NCI-H1092 treated with DMSO at 0.1 percent for 48 hours (cell line): ENCODE data around the gene METTL26.
"Not testable (repeated sequence)": the region's sequence is repeated elsewhere in the genome, so short reads cannot be mapped to it uniquely, and the experiment has no call there.

Experiments used
- DNase-seq: peaks from one replicate; lab custom pipeline; 2025; lab: John Stamatoyannopoulos, UW

METTL26 gene

DNA sequence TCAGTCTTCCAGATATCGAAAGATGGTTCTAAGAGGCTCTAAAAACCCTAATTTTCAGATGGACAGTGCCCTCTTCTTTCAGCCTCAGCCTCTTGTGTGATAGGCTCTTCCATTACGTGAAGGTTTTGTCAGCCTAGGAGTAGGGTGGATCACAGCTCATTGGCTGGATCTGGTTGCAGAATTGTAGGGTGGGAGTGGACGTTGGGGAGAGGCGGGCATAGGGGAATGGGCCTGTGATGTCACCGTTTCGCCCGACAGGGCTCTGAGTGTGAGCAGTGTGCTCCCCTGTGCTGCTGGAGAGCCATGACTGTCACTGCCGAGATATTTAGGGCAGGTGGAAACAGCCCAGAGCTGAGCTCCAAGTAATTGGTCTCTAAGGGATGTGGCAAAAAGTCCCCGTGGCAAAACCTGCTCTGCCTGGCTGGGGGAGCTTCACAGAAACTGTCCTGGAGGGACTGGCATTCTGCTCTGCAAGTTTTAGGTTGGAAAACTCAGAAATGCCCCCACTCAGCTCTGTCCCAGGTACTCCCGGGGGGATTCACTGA, 11.5 kb downstream of the METTL26 start:
- no peak for DNase-seq

DNA sequence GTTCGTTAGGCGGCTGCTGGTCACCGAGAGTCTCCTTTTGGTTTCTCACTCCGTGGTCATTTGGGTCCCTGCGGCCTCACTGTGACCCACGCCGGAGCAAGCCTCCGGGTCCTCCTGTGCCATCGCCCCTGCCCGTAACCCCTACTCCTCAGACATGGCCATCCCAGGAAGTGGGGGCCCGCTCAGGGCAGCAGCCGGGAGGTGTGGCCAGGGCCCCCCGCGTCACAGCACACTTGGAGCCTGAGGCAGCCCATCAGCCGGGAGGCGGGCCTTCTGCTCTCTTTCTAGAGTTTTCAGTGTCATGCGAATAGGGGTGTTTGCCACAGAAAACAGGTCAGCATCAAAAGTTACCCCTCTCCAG, 13.2 kb downstream of the METTL26 start:
- DNase-seq = no peak

DNA sequence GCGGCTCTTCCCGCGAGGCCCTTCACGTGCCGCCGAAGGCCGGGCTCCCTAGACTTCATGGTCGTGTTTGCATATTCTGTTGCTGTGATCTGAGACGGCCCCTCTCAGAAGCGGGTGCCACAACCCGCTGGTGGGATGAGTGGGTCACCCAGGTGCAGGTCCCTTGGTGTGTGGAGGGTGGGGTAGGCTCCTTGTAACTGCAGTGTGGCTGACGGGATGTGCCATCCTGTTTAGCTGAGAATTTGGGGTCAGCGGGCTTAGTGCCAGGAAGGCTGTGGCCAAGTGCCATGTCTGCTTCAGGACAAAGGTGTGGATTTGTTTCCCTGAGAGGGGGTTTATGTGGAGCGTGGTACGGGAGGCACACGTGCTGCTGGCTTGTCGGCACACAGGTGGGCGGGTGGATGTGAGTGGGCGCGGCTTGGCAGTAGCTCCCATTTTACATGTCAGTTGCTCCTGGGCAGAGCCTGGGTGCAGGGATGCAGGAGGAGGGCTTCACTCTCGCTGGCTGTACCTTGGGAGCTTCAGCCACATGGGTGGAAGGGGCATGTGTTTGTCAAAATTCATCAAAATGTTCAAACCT, 14.5 kb downstream of the METTL26 start:
- DNase-seq = peak; percentile 55

DNA sequence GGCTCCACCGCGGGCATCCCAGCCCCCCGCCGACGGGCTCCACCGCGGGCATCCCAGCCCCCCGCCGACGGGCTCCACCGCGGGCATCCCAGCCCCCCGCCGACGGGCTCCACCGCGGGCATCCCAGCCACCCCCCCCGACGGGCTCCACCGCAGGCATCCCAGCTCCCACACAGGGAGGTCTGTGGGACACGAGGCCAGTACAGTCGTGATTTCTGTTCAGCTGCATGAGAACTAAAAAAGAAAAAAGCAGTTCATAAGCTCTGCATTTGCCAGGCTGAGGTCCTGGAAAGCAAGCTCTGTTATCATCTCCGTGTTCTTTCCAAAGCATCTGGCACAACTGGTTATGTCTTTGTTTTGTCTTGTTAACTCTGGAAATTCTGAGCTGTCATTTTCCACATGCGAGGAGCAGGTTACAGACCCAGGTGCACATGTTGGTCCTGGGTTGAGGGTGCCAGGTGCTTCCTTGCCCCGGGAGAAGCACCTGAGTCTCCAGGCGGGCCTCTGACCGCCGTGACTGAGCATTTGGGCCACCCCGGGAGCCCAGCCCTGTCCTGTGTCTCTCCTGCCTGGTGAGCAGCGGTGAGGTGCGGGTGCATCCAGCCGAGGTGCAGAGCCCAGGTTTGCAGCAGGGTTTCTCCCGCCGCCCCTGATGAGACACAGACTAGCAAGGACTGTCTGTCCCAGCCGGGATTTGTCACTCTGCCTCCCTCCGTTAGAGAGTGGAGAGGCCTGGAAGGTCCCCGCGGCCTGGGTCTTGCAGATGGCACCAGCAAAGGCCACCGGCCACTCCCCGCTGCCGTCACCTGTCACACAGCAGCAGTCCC, 15.2 kb downstream of the METTL26 start:
- no peak for DNase-seq

DNA sequence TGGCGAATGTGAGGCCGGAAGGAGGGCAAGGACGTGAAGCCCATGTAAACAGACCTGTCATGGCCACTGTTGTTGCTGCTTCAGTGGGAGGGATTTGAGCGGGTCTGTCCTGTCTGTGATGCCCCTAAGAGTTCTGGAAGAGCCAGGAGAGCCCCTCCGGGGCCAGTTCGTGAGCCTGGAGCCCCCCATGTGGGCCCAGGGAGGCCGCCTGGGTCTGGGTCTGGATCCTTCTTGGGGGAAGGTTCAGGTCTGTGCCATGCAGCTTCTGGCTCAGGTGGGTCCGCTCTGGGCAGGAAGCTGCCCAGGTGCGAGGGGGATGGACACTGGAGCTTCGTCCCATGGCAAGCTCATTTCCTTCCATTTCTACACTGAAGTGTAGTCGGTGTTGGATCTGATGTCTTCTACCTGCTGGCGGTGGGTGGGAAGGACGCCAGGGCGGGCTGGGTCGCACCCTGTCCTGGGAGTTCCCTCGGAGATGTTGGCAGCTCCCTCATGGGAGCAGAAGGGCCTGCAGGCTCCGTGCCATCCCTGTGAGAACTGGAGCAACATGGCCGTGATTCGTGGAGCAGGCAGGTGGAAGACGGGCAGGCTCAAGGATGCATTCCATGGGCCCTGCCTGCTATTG, 16.5 kb downstream of the METTL26 start:
- no peak for DNase-seq

DNA sequence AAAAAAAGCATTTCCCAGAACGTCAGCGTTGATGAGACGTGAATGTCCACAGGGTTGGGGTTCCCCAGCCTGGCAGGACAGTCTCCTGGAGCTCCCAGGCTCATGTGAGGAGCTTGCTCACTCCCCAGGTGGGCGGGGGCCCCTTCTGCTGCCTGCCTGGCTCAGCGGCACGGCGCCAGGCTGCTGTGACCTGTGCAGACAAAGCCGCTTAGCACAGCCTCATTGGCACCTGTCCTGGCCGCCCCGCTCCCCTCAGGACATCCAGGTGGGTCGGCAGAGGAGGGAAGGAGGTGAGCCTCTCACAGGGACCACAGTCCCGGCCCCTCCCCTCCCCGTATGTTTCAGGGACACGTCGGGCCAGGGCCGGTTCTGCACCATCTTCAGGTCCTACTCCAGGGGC, 18.2 kb downstream of the METTL26 start:
- no peak for DNase-seq

DNA sequence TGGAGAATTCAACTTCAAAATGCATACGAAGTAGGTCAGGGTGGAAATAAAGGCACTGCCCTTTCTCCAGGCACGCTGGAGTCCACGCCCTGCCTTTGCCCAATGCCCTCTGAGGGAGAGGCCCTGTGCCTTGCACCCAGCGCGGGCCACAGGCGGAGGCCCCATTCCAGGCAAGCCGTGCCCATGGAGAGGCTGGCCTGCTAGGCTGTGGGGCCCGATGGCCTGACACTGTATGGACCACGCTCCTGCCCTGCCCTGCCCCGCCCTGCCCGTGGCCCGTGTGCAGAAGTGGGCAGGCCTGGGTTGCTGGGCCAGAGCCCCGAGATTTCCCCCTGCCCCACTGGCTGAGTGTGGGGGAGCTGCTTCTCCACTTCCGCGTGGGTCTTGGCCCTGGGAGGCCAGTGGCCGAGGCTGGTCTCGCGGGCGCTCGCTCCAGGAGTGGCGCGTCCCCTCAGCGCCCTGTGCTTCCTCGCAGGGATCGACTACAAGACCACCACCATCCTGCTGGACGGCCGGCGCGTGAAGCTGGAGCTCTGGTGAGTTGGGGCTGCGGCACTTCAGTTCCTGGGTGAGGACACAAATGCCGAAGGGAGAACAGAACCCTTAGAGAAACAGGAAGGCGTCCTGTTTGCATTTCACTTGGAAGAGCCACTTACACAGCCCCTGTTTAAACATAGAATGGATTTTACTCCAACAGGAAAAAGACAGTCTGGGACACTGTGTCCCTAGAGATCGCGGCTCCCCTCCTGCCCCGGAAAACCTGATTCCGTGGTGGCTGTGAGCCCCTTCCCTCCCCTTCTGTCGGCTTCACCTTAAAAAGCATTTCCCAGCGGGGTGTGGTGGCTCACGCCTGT, 19.1 kb downstream of the METTL26 start:
- DNase-seq = no peak

DNA sequence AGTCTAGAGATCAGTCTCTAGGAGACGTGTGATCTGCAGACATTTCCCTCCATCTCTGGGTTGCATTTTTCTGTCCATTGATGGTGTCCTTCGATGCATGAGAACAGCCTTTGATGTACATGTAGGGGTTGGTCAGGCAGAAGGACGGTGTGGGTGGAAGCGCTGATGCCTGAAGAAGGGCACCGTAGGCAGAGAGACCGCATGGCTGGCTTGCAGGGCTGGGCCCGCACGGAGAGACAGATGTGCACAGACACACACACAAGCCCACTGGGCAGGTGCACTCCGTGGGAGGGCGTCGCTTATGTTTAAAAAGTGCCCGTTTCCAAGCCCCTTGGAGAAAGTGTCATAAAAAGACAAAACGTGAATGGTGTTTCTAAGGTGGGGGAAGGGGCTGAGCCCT, 21.0 kb downstream of the METTL26 start:
- DNase-seq = no peak

DNA sequence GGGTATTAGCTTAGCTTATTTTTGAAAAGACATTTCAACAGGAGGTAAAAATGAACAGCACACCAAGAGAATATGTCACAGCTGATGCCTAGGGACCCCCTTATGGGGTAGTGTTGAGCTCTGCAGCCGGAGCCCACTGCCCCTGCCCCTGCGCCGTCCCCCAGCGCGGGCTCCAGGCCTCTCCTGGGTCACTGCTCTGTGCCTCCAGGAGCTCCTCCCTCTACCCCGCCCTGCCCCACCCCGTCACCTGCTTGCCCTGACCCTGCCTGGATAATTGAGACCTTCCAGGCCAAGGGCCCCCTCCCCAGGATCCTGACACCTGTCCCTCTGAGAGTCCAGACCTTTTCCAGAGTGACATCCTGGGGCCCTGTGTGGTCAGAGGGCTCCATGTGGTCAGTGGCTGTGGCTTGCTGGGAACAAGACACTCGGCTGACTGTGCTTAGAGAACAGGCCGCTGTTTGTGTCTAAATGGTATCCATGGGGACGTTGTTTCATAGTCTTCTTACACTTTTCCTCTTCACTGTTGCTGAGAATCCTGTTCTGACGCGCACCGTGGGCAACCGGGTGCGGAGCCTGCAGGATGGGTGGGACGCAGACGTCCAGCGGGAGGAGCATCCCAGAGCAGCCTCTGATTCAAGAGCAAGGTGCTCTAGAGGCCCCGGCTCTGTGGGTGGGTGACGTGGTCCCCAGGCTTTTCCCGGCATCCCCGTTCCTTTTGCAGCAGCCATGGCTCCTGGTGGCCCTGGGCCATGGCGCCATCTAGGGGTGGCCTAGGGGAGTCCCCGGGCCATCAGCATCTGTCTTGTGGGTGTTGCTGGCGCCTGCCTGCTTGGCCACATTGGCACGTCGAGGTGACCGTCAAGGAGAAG, 25.4 kb downstream of the METTL26 start:
- DNase-seq = no peak

DNA sequence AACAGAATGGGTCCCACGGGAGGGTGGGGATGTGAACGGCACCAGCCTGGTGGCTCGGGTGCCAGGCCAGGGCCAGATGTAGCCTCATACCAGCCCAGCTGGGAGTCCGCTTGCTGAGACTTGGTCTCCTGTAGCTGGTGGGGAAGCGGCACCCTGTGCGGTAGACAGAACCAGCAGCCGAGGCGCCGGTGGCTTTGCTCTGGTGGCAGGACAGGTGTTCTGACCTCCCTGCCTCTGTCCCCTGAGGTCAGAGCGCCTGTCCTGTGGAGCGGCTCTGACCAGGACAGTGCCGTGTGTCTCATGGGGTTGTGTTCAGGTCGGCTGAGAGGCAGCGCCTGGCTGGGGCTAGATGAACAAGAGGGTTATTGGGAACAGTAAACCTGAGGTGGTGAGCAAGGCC, 26.1 kb downstream of the METTL26 start:
- no peak for DNase-seq

DNA sequence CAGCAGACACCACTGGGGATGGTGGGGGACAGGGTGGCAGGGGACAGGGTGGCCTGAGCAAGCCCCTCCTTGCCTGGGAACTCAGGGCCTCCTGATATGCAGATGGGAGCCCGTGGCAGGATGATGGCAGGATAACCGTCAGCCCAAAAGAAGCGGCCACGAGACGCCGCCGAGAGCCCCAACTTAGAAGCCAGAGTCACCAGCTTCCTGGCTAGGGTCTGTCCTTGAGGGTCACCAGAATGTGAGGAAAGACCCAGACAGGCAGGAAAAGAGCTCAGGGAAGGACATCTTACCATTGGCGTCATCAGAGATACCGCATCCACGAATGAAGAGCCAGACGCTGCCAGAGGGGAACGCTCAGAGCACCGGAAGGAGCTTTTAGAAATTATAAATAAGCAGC, 26.8 kb downstream of the METTL26 start:
- DNase-seq = no peak

DNA sequence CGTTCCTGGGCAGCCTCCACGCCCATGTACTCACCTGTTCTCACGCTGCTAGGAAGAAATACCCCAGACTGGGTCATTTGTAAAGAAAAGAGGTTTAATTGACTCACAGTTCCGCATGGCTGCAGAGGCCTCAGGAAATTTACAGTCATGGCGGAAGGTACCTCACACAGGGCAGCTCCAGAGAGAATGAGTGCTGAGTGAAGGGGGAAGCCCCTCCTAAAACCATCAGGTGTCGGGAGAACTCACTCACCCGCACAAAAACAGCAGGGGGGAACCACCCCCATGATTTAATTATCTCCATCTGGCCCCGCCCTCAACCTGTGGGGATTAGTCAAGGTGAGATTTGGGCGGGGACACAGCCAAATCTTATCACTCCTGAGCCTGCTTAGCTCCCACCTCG, 28.1 kb downstream of the METTL26 start:
- no peak for DNase-seq

DNA sequence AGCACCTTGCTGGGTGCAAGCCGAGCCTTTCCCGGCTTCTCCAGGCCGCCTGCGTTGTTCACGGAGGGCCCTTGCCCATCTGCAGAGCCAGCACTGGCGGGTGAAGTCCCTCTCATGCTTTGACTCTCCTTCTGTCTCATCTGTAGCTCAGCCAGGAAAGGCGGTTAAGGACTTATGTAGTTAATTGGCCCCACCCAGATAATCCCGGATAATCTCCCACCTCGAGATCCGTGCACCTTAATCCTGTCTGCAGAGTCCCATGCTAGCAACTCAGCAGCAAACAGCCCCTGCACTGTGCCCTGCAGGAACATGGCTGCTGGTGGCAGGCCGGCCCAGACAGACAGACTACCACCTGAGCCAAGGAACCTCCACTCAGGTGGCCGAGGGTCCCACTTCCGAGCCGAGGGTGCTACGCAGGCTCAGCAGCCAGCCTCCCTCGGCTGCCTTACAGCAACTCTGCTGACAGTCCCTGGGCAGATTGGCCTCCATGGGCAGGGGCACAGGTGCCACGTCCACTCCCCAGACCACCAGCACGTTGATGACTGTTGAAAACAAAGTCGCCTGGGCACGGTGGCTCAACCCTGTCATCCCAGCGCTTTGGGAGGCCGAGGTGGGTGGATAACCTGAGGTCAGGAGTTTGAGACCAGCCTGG, 29.3 kb downstream of the METTL26 start:
- no peak for DNase-seq

DNA sequence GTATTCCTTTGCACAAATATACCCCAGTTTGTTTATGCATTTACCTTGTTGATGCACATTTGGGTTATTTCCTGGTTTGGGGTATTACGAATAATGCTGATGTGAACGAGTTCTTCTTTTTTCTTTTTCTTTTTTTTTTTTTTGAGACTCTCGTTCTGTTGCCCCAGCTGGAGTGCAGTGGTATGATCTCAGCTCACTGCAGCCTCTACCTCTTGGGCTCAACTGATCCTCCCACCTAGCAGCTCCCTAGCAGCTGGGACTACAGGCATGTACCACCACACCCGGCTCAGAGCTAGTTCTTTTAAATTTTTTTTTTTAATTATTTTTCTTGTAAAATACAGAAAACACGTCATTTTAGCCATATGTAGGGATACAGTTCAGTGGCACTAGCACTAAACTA, 32.2 kb downstream of the METTL26 start:
- DNase-seq = no peak

DNA sequence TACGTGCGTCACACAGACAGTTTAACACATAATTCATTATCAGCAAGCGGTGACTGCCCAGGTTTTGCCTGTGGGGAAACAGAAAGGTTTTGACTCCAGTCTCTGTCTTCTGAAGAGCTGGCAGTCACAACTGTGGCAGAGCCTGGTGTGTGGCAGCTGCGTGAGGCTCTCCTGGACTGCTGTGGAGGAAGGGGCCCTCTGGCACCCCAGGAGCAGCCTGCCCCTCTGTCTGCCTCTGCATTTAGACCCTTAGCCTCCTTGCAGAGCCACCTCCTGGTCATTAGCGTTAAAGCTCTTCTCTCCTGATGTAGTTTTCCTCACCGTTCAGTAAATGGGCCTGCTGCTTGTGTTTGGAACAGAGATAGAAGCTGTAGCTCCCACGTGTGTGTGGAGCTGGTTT, 35.3 kb downstream of the METTL26 start:
- no peak for DNase-seq

DNA sequence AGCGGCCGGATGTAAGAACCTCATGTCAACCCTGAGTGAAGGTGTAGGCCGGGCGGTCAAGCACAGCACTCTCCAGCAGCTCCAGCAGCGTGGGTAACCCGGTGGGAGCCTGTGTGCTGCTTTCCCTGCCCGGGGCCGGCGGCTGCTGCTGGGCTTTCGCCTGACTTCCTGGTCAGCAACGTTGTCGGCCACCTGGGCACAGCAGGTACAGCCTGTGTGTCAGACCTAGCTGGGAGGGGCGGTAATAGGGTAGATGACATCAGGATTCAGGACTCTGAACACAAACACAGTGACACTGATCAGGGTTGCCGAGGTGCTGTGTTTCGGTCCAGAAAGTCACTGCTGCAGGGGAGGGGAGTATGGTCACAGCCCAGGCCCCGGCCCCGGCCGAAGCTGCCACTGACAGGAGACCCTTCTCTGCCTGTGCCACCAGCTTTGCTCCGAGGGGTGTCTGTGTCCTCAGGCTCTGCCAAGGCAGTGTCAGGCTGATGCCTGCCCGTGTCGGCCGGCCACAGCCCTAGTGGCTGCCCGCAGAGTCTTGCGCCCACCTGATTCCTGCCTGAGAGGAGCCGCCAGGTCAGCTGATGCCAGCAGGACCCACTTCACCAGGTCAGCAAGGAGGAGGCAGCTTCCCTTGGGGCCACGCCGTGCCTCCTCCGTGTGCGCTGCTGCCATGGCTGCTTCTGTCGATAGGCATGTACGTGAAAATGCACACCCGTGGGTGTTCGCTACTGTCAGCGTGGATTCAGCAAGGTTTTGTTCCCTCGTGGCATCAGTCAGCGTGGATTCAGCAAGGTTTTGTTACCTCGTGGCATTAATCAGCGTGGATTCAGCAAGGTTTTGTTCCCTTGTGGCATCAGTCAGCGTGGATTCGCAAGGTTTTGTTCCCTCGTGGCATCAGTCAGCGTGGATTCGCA, 37.0 kb downstream of the METTL26 start:
- no peak for DNase-seq

DNA sequence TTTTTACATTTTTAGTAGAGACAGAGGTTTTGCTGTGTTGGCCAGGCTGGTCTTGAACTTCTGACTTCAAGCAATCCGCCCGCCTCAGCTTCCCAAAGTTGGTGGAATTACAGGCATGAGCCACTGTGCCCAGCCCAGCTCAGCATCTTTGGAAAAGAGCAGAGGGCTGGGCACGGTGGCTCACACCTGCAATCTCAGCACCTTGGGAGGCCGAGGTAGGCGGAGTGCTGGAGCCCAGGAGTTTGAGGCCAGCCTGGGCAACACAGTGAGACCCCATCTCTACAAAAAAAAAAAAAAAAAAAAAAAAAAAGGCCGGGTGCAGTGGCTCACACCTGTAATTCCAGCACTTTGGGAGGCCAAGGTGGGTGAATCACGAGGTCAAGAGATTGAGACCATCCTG, 38.5 kb downstream of the METTL26 start:
- not testable (repeated sequence) for DNase-seq

DNA sequence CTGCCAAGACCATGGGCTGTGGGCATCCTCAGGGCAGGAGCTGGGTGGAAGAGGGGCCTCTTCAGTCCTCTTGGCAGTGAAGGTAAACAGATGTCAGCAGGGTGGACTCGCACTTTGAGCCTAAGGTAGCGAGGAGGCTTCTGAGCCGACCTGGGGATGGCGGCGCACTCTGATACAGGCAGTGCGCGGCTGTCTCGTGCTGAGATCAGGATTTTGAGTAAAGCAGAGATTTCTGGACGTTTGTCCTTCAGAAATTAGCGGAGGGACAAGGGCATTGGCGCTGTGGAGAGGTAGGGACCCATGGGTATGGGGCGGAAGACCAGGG, 39.4 kb downstream of the METTL26 start:
- no peak for DNase-seq

DNA sequence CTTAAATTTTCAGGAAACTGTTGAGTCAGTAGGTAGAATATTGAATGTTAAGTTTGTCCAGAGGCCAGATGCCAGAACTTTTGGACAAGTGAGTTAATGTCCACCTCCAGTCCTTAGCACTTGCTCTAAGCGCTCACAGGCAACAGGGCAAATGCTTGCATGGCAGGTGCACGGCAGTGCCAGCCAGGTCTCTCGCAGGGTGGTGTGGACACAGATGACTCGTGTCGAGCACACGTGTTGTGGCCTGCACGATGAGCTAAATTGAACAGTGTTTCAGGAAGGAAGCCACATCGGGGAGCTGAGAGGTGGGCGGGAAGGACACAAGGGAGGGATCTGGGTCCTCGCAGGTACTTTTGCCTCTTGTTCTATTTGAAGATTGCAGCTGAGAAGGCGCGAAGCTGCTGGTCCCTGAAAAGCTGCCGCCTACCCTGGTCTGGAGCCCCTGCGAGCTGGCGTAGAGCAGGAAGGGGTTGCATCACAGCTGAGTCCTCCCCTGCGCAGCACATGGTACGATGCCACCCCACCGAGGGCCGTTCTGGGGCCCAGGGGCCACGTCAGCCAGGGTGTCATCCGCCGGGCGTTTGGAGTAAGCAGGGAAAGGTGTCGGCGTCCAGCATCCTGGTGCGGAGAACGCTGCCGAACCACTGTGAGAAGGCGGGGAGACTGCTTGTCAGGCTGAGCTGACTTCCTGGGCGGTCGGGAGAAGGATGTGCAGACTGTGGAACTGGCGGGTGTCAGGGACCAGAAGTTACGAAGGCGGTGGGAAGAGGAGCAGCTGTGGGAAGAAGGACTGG, 40.0 kb downstream of the METTL26 start:
- no peak for DNase-seq
